HAP-1 (cell line): ENCODE measurements around the gene XPC.

Source experiments
- DNase-seq, 2 experiments: peaks; one replicate each; pipeline ENCODE4 v3.0.0-alpha.2; 2016 to 2020; ENCODE audit warnings: low spot score in 2 of 2
- H3K27me3 ChIP-seq: fragments of 250-450 bp; sonication (Bioruptor Pico); 2 replicates; pipeline ENCODE4 v1.5.1; 2020; ENCODE audit warnings: low read depth, mild to moderate bottlenecking, moderate library complexity
- H3K36me3 ChIP-seq: fragments of 250-450 bp; sonication (Bioruptor Pico); replicated peaks from 2 replicates; pipeline ENCODE4 v1.5.1; 2020; ENCODE audit warnings: mild to moderate bottlenecking
- H3K4me1 ChIP-seq: fragments of 250-450 bp; sonication (Bioruptor Pico); 2 replicates; pipeline ENCODE4 v1.5.1; 2020; ENCODE audit warnings: mild to moderate bottlenecking
- H3K4me3 ChIP-seq: fragments of 250-450 bp; sonication (Bioruptor Pico); 2 replicates; pipeline ENCODE4 v1.5.1; 2020; ENCODE audit warnings: mild to moderate bottlenecking, moderate library complexity
- H3K9me3 ChIP-seq: fragments of 250-450 bp; sonication (Bioruptor Pico); 2 replicates; pipeline ENCODE4 v1.5.1; 2020; ENCODE audit warnings: mild to moderate bottlenecking, moderate library complexity
- in situ Hi-C: fragments of 300-500 bp; cut with MboI; formaldehyde crosslinking; loops from 3 replicates; pipeline ENCODE4 v1.14.3; 2020; ENCODE audit warnings: low sequenced_read_pairs, inconsistent platforms, mixed read lengths

The XPC gene

GRCh38 chr3:14154276-14154675, 24.1 kb downstream of the XPC start:
- no peaks in the 10 kb centered on the region for H3K27me3 ChIP-seq
- in situ Hi-C loops, result no loop called here
- DNase-seq, result no peak
- H3K4me3 ChIP-seq, result no peak overlapping the region
- no peaks in the 10 kb centered on the region for H3K9me3 ChIP-seq
- H3K4me1 ChIP-seq, result no peaks in the 10 kb centered on the region
- H3K36me3 ChIP-seq, result peaks cover 54% of the 10 kb centered on the region

GRCh38 chr3:14153663-14154062, 24.7 kb downstream of the XPC start:
- in situ Hi-C loops, result no loop called here
- H3K36me3 ChIP-seq, result peaks cover 48% of the 10 kb centered on the region

DNA sequence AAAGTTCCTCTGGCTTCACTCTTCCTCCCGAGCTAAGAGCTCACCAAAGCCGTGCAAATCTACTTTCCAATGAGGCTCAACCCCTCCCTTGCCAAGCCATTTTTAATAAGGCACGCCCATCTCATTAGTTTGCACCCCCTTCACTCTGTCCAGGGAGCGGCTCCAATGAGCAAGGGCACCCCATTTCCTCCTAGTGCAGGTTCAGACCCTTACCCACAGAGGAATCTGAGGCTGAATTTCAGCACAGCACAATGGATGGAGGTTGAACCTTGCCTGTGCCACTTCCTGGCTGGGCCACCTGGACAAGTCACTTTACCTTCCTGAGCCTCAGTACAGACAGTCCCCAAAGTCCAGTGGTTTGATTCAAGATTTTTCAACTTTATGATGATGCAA, 25.4 kb downstream of the XPC start:
- peaks cover 43% of the 10 kb centered on the region for H3K36me3 ChIP-seq
- no peaks in the 10 kb centered on the region for H3K4me1 ChIP-seq
- H3K4me3 ChIP-seq, result no peak overlapping the region
- in situ Hi-C loops, result no loop called here
- H3K27me3 ChIP-seq, result no peaks in the 10 kb centered on the region
- DNase-seq, result no peak
- H3K9me3 ChIP-seq, result no peaks in the 10 kb centered on the region

More at GRCh38 chr3:14153663-14154062, 24.7 kb downstream of the XPC start:
- H3K4me3 ChIP-seq, result no peak overlapping the region
- no peaks in the 10 kb centered on the region for H3K4me1 ChIP-seq
- no peak for DNase-seq
- no peaks in the 10 kb centered on the region for H3K9me3 ChIP-seq
- no peaks in the 10 kb centered on the region for H3K27me3 ChIP-seq

DNA sequence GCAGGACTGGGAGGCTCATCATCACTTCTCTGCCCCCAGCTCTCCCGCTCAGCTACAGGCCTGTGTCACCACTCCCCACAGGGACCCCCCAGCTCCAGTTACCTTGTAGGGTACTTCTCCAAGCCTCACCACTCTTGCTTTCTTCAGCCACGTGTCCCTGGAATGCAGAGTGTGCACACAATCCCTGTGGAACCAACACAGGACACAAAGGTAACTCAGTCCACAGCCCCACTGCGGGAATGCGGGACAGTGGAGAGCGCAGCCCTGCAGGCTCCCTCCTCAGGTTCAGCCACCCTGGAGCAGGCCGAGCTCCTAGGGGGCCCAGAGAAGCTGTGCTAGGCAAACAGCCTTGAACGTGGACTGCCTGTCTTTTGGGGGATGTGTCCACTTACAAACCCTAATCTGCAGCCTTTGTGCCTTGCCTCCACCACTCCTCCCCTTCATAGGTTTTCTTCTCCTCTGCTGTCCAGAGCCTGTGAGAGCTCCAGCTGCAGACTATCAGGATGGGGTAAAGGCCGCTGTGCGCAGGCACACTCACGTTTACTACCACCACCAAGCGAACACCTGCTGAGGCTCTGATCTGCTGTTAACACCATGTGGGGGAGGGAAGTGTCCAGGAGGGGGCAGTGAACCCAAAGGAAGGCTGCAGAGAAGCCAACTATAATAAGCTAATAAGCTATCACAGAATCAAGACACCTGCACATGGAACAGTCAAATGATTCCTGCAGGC, 26.0 kb downstream of the XPC start:
- no peaks in the 10 kb centered on the region for H3K4me1 ChIP-seq
- in situ Hi-C loops, result no loop called here
- no peaks in the 10 kb centered on the region for H3K27me3 ChIP-seq
- DNase-seq, result no peak
- no peaks in the 10 kb centered on the region for H3K9me3 ChIP-seq
- H3K4me3 ChIP-seq, result no peak overlapping the region
- peaks cover 37% of the 10 kb centered on the region for H3K36me3 ChIP-seq

DNA sequence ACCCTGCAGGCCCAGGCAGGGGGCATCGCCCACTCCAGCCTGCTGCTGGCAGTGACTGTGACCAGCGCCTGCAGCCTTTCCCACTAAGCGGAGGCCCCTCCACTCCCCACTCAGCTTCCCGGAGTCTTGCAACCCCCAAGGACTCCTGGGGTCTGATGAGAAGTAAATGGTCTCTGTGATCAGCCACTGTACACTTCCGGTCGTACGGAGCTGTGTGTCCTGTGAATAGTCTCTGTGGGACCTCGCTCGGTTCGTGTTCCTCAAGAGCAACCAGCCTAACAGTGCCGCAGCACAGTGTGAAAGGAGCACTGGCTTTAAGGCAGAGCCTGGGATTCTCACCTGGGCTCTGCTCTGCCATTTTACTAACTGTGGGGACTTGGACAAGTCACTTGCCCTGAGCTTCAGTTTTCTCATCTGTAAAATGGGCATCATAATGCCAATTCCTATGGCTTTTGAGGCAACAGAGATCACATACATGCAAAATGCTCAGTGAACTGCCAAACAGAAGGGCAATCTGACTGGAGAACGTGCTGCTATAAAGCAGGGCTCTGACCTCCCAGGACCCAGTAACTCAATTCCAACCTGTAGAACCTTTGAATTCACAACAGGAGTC, 26.8 kb downstream of the XPC start:
- Histone ChIP-seq H3K4me1 (no peaks in the 10 kb centered on the region), H3K9me3 (no peaks in the 10 kb centered on the region), H3K27me3 (no peaks in the 10 kb centered on the region), H3K36me3 (peaks cover 35% of the 10 kb centered on the region), H3K4me3 (no peak overlapping the region)
- no peak for DNase-seq
- in situ Hi-C loops, result no loop called here

DNA sequence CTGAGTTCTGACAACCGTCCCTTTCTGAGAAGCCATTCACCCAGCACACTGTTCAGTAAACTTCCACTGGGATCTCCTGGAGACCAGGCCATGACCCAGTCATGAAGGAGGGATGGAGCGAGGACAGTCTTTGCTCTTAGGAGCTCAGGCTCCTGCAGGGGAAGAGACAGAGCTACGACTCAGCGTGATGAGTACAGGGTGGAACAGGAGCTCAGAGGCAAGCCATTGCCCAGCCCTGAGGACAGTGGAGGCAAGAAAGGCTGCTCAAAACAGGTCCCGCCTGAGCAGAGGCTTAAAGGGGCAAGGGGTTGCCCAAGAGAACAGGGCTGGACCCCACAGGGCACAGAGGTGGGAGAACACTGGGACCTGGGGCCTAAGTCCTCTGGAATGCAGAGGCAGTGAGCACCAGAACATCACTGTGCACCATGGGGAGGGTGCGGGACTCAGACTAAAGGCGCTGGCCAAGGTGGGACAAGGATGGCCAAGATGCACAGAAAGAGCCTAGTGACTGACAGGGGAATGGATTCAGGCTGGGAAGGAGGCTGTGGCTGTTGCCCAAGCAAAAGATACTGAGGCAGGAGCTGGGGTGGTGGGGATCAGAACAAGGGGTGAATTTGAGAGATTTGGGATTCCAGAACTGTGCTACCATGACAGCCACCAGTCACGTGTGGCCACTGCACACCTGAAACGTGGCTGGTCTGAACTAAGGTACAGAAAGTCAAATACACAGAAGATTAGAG, 27.7 kb downstream of the XPC start:
- in situ Hi-C loops, result no loop called here
- no peaks in the 10 kb centered on the region for H3K9me3 ChIP-seq
- no peaks in the 10 kb centered on the region for H3K27me3 ChIP-seq
- peaks cover 36% of the 10 kb centered on the region for H3K36me3 ChIP-seq
- no peaks in the 10 kb centered on the region for H3K4me1 ChIP-seq
- no peak overlapping the region for H3K4me3 ChIP-seq
- DNase-seq, result no peak

GRCh38 chr3:14150078-14150477, 28.3 kb downstream of the XPC start:
- Histone ChIP-seq H3K9me3 (no peaks in the 10 kb centered on the region), H3K27me3 (no peaks in the 10 kb centered on the region), H3K4me3 (no peak overlapping the region), H3K36me3 (peaks cover 39% of the 10 kb centered on the region), H3K4me1 (peaks cover 4% of the 10 kb centered on the region)
- in situ Hi-C loops, result no loop called here
- no peak for DNase-seq

DNA sequence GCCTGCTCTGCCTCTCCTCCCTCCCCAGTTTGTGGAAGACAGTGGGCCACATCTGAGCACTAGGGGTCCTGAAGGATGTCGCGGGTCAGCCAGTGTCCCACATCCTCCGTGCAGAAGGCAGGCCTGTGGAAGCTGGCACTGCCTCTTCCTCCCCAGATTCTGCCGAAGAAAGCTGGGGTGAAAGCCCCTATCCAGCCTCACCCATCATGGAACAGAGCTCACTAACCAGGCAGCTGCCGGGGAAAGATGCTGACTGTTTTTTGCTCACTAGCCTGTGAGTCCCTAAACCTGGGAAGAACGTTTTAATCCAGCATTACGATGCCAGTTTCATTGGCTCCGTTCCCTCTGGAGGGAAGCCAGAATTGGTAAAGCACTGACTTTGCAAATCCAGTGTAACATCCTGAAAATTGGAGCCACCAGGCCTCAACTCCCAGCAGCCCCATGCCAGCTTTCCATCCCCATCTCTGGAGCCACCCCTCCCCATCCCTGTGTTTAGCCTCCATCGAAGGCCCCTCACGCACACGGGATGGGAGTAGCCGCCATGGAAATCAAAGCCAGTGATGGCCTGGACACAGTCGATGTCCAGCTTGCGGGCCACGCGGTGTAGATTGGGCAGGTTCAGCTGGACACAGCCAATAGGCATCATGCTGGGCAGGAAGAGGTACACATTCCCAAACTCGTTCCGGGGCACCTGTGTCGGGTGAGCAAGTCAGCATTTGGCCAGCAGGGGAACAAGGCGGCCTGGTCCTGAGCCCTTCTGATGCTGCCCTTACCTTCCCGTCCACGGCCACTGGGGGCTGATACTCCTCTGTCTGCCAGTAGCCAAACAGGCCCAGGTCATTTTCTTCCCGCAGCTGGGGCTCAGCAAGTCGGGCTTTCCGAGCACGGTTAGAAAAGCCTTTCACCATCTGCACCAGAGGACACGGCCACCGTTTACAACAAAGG, 30.1 kb downstream of the XPC start:
- in situ Hi-C loops, result no loop called here
- no peak for DNase-seq
- Histone ChIP-seq H3K4me3 (no peak overlapping the region), H3K4me1 (peaks cover 17% of the 10 kb centered on the region), H3K27me3 (no peaks in the 10 kb centered on the region), H3K36me3 (peaks cover 31% of the 10 kb centered on the region), H3K9me3 (no peaks in the 10 kb centered on the region)

GRCh38 chr3:14147617-14148016, 30.8 kb downstream of the XPC start:
- H3K4me1 ChIP-seq, result peaks cover 19% of the 10 kb centered on the region

GRCh38 chr3:14147066-14147435, 31.4 kb downstream of the XPC start:
- DNase-seq, result no peak
- Histone ChIP-seq H3K36me3 (peaks cover 32% of the 10 kb centered on the region), H3K27me3 (no peaks in the 10 kb centered on the region), H3K9me3 (no peaks in the 10 kb centered on the region), H3K4me1 (peaks cover 19% of the 10 kb centered on the region), H3K4me3 (no peak overlapping the region)
- in situ Hi-C loops, result no loop called here

More at GRCh38 chr3:14147617-14148016, 30.8 kb downstream of the XPC start:
- peak in 1 of 2 experiments; percentile 5 for DNase-seq
- in situ Hi-C loops, result no loop called here
- H3K4me3 ChIP-seq, result no peak overlapping the region
- peaks cover 31% of the 10 kb centered on the region for H3K36me3 ChIP-seq
- no peaks in the 10 kb centered on the region for H3K27me3 ChIP-seq
- no peaks in the 10 kb centered on the region for H3K9me3 ChIP-seq

GRCh38 chr3:14146381-14147065, 31.9 kb downstream of the XPC start:
- H3K4me1 ChIP-seq, result peaks cover 19% of the 10 kb centered on the region
- peak in 1 of 2 experiments; percentile 6 for DNase-seq
- in situ Hi-C loops, result no loop called here
- peaks cover 31% of the 10 kb centered on the region for H3K36me3 ChIP-seq
- no peak overlapping the region for H3K4me3 ChIP-seq
- no peaks in the 10 kb centered on the region for H3K27me3 ChIP-seq
- H3K9me3 ChIP-seq, result no peaks in the 10 kb centered on the region

- in situ Hi-C loops, result no loop called here
- H3K27me3 ChIP-seq, result no peaks in the 10 kb centered on the region
- peaks cover 28% of the 10 kb centered on the region for H3K36me3 ChIP-seq
- DNase-seq, result peak in 1 of 2 experiments; percentile 18
- H3K4me3 ChIP-seq, result no peak overlapping the region
- no peaks in the 10 kb centered on the region for H3K9me3 ChIP-seq
- peaks cover 19% of the 10 kb centered on the region for H3K4me1 ChIP-seq
Measured at GRCh38 chr3:14145670-14146380, 32.6 kb downstream of the XPC start.
